Mesendoderm (in vitro differentiated cells): ENCODE results near the gene PPP4C. TPM values are rescaled to one million over a fixed set of nuclear protein-coding genes. Genes with fewer than 3 reads are reported as not detected.

Experiments used
- DNase-seq: peaks from one replicate; pipeline ENCODE4 v3.0.0; 2013
- H2AK5ac ChIP-seq: 2 replicates; pipeline ENCODE4 v1.6.1; 2013; ENCODE audit warnings: low read length, inconsistent platforms
- H2BK120ac ChIP-seq: 2 replicates; pipeline ENCODE4 v1.6.1; 2013; ENCODE audit warnings: low read depth, mild to moderate bottlenecking, low read length, moderate library complexity, mixed read lengths
- H2BK15ac ChIP-seq: replicated peaks from 2 replicates; pipeline ENCODE4 v1.6.1; 2013; ENCODE audit warnings: low read depth, mild to moderate bottlenecking, moderate library complexity
- H2BK5ac ChIP-seq: 2 replicates; pipeline ENCODE4 v1.6.1; 2013; ENCODE audit warnings: low read length, inconsistent platforms
- H3K18ac ChIP-seq: 2 replicates; pipeline ENCODE4 v1.6.1; 2013; ENCODE audit warnings: mild to moderate bottlenecking, low read length, mixed read lengths
- H3K23ac ChIP-seq: one replicate; pipeline ENCODE4 v1.6.1; 2013; ENCODE audit warnings: low read length
- H3K27ac ChIP-seq: 2 replicates; pipeline ENCODE4 v1.5.1; 2013; ENCODE audit warnings: low read depth, mild to moderate bottlenecking, inconsistent platforms, low read length, moderate library complexity
- H3K27me3 ChIP-seq: 2 replicates; pipeline ENCODE4 v1.6.1; 2013; ENCODE audit warnings: low read length, control low read depth, mild to moderate bottlenecking, inconsistent platforms; ENCODE audit not compliant: insufficient read depth, poor library complexity
- H3K36me3 ChIP-seq: 2 replicates; pipeline ENCODE4 v1.6.1; 2013; ENCODE audit warnings: low read length, inconsistent platforms; ENCODE audit not compliant: control insufficient read depth, insufficient read depth
- H3K4ac ChIP-seq: one replicate; pipeline ENCODE4 v1.6.1; 2013; ENCODE audit warnings: low read depth, mild to moderate bottlenecking, low read length, moderate library complexity
- H3K4me1 ChIP-seq: 2 replicates; pipeline ENCODE4 v1.6.1; 2013; ENCODE audit warnings: low read depth, low read length, inconsistent platforms; ENCODE audit not compliant: control insufficient read depth
- H3K4me2 ChIP-seq: 2 replicates; pipeline ENCODE4 v1.6.1; 2013; ENCODE audit warnings: low read length
- H3K4me3 ChIP-seq: 2 replicates; pipeline ENCODE4 v1.5.1; 2013; ENCODE audit warnings: mild to moderate bottlenecking, low read length
- H3K56ac ChIP-seq: one replicate; pipeline ENCODE4 v1.6.1; 2013; ENCODE audit warnings: low read length
- H3K79me1 ChIP-seq: 2 replicates; pipeline ENCODE4 v1.6.1; 2013; ENCODE audit warnings: low read length, inconsistent platforms
- H3K79me2 ChIP-seq: 2 replicates; pipeline ENCODE4 v1.6.1; 2013; ENCODE audit warnings: mild to moderate bottlenecking, low read length; ENCODE audit not compliant: control insufficient read depth, insufficient read depth
- H3K9ac ChIP-seq: 2 replicates; pipeline ENCODE4 v1.6.1; 2013; ENCODE audit warnings: low read length, inconsistent platforms
- H4K5ac ChIP-seq: one replicate; pipeline ENCODE4 v1.6.1; 2013; ENCODE audit warnings: low read length
- H4K8ac ChIP-seq: one replicate; pipeline ENCODE4 v1.6.1; 2013; ENCODE audit warnings: low read depth, mild to moderate bottlenecking, control low read depth, low read length, moderate library complexity
- WGBS: extraction: QIAGEN DNeasy Blood & Tissue Kit; methylation state at CpG from one replicate; pipeline ENCODE4 v1.1.7; 2013; ENCODE audit warnings: low lambda C conversion rate, missing lambda C conversion rate; ENCODE audit not compliant: insufficient coverage; ENCODE audit errors: extremely low coverage; 5-methylcytosine and 5-hydroxymethylcytosine counted together
- polyA plus RNA-seq, 2 experiments: library from polyadenylated mRNA; stranded (reverse); fragments of 200-250 nt; gene quantifications; one replicate each; pipeline ENCODE4 v1.2.3, GENCODE V29; 2013

PPP4C gene
- polyA plus RNA-seq (2013, experiment 1 of 2) = 94.2 TPM
- 93.5 TPM for polyA plus RNA-seq (2013, experiment 2 of 2)

DNA sequence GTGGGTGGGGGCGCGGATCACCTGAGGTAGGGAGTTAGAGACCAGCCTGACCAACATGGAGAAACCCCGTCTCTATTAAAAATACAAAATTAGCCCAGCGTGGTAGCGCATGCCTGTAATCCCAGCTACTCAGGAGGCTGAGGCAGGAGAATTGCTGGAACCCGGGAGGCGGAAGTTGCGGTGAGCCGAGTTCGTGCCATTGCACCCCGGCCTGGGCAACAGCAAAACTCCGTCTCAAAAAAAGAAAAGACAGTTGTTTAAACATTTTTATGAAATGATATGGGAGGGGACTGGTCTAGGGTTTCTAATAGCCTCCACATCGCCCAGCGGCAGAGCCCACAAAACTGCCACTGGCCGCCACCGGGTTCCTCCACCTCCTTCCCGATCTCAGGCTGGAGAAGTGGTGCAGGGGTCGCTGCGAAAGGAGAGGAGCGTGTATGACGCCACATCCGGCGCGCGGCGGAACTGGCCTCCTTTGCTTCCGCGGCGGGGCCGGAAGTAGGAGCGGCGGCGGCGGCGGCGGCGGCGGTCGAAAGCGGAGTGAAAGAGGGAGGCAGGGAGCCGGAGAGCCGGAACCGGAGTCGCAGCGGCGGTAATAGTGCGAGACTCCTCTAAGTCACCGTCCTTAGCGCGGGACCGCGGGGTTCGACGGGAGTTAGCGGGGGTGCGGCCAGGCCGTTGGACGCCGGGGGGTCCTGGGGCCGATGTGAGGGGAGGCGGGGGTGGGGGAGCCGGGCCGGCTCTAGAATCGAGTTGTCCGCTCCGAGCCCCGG, at the start of gene PPP4C:
TSS of gene PPP4C (plus strand) at position 492 of the 773 bp plus-strand sequence. CDS start 384 bp downstream, outside the sequence.
- Histone ChIP-seq H3K4me1 (peaks cover 2% of the 10 kb centered on the region), H3K23ac (peak within 1 kb of the TSS; percentile 24), H2BK120ac (no peak within 1 kb of the TSS), H2BK15ac (no peak within 1 kb of the TSS), H3K27me3 (no peaks in the 10 kb centered on the region), H2BK5ac (no peak within 1 kb of the TSS), H2AK5ac (peak within 1 kb of the TSS; percentile 65), H3K4ac (peak within 1 kb of the TSS; percentile 64), H3K79me2 (peaks cover 31% of the 10 kb centered on the region), H3K27ac (peak within 1 kb of the TSS; percentile 42), H3K79me1 (peaks cover 26% of the 10 kb centered on the region), H4K8ac (no peak within 1 kb of the TSS), H3K18ac (peak within 1 kb of the TSS; percentile 75), H3K9ac (peak within 1 kb of the TSS; percentile 98), H4K5ac (no peak within 1 kb of the TSS), H3K4me3 (peak within 1 kb of the TSS; percentile 97), H3K36me3 (peaks cover 10% of the 10 kb centered on the region), H3K4me2 (peak within 1 kb of the TSS; percentile 97), H3K56ac (peak within 1 kb of the TSS; percentile 99)
- no CpG with 5 or more reads among the region's 67 CpGs for WGBS
- peak; percentile 94 for DNase-seq

DNA sequence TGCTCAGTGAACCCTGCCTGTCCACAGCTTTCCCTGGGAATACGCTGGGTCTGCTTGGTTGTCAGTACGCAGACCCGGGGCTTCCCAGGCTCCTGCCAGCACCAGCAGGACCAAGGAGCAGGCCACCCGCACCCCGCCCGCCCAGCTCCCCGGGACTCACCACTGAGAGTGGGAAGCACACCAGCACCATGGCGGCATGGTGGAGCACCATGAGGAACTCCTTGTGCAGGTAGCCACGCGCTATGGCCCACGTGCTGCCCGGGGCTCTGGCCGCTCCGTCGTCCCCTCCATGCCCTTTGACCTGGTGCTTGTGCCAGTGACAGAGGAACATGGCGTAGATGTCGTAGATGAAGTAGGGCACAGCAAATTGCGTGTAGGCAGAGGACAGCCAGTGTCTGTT, 49.3 kb upstream of the PPP4C start:
- Histone ChIP-seq H3K4me2 (no peak overlapping the region), H3K4me3 (no peak overlapping the region), H3K27ac (no peak overlapping the region), H2BK120ac (no peak overlapping the region), H2BK15ac (no peak overlapping the region), H3K4ac (no peak overlapping the region), H3K9ac (no peak overlapping the region), H4K5ac (no peak overlapping the region), H3K36me3 (no peaks in the 10 kb centered on the region), H2AK5ac (no peak overlapping the region), H3K18ac (no peak overlapping the region), H3K4me1 (peaks cover 2% of the 10 kb centered on the region), H2BK5ac (no peak overlapping the region), H4K8ac (no peak overlapping the region), H3K79me2 (no peaks in the 10 kb centered on the region), H3K27me3 (no peaks in the 10 kb centered on the region), H3K23ac (no peak overlapping the region), H3K56ac (no peak overlapping the region), H3K79me1 (no peaks in the 10 kb centered on the region)
- WGBS = no CpG with 5 or more reads among the region's 18 CpGs
- DNase-seq = no peak

DNA sequence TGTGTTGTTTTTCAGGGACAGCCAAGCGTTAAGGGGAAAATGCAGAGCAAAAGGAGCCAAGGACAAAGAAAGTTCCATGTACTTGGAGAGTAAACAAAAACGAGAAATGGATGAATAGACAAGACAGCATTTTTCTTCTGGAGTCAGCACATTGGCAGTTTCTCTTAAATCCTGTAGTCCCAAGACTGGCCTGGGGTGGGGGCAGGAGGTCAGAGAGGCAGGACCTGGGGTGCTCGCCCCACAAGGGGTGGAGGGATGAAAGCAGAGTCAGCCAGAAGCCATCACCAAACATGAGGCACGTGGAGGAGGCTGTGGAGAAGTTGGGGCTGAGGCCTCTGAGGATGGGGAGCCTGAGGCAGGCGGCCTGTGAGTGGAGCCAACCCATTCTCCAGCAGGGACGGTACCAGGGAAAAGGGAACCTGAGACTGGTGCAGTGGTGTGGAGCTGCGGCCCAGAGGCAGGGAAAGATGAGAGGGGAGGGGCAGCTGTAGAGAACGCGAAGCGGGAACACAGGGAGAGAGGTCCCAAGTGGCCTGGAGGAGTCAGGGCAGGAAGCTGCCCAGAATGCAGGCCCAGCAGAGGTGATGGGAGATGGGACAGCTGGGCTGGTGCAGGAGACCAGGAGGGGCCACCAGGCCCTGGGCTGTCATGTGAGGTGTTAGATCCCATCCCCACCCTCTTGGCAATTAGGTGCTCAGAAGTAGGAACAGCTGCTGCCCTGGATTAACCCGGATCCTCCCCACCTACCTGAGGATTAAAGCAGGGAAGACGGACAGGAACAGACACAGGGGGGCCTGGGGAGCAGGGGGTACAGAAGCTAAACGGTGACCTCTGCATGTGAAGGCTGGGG, 48.0 kb upstream of the PPP4C start:
- peaks cover 5% of the 10 kb centered on the region for H3K4me1 ChIP-seq
- no peaks in the 10 kb centered on the region for H3K79me1 ChIP-seq
- H3K9ac ChIP-seq = no peak overlapping the region
- no peak overlapping the region for H2BK5ac ChIP-seq
- WGBS = no CpG with 5 or more reads among the region's 13 CpGs
- no peaks in the 10 kb centered on the region for H3K36me3 ChIP-seq
- no peaks in the 10 kb centered on the region for H3K27me3 ChIP-seq
- H2BK15ac ChIP-seq = no peak overlapping the region
- H3K27ac ChIP-seq = no peak overlapping the region
- H4K5ac ChIP-seq = no peak overlapping the region
- DNase-seq = no peak
- no peak overlapping the region for H4K8ac ChIP-seq
- no peaks in the 10 kb centered on the region for H3K79me2 ChIP-seq
- H3K4ac ChIP-seq = no peak overlapping the region
- no peak overlapping the region for H2AK5ac ChIP-seq
- no peak overlapping the region for H3K18ac ChIP-seq
- H3K4me2 ChIP-seq = no peak overlapping the region
- H3K4me3 ChIP-seq = no peak overlapping the region
- H2BK120ac ChIP-seq = no peak overlapping the region
- H3K56ac ChIP-seq = no peak overlapping the region
- no peak overlapping the region for H3K23ac ChIP-seq

DNA sequence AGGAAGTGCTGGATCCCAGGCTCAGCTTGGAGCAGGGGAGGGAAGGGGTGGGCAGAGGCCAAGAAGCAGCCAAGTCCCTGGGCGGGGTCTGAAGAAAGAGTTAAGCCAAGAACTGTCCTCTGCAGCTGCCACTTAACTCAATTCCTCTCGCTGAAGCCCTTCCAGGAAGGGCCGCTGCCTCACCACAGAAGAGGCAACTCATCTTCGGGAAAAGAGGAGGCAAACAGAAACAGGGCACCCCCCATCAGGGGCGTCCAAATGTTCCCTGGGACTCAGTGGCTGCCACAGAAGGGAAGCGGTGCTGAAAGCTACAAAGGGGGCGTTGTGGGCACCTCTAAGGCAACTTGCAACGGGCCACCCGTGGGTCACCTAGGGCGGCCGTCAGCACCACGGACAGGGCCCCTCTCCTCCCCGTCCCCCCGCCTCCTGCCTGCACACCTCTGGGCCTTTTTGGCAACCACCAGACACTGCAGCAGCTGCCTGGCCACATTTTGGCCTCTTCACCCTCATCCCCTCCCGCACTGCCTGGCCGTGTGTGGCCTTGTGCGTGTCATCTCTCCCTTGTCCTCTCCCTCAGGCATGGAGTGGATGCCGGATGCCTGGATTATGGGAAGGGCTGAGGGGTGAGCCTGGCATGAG, 47.2 kb upstream of the PPP4C start:
- Histone ChIP-seq H4K8ac (no peak overlapping the region), H3K18ac (no peak overlapping the region), H3K79me2 (no peaks in the 10 kb centered on the region), H3K4me3 (no peak overlapping the region), H3K27ac (no peak overlapping the region), H3K4me2 (no peak overlapping the region), H3K4me1 (peaks cover 5% of the 10 kb centered on the region), H3K27me3 (no peaks in the 10 kb centered on the region), H2BK120ac (no peak overlapping the region), H2AK5ac (no peak overlapping the region), H3K36me3 (no peaks in the 10 kb centered on the region), H2BK5ac (no peak overlapping the region), H3K56ac (no peak overlapping the region), H2BK15ac (no peak overlapping the region), H3K23ac (no peak overlapping the region), H3K79me1 (no peaks in the 10 kb centered on the region), H3K4ac (no peak overlapping the region), H4K5ac (no peak overlapping the region), H3K9ac (no peak overlapping the region)
- DNase-seq = peak; percentile 67
- WGBS = no CpG with 5 or more reads among the region's 18 CpGs

DNA sequence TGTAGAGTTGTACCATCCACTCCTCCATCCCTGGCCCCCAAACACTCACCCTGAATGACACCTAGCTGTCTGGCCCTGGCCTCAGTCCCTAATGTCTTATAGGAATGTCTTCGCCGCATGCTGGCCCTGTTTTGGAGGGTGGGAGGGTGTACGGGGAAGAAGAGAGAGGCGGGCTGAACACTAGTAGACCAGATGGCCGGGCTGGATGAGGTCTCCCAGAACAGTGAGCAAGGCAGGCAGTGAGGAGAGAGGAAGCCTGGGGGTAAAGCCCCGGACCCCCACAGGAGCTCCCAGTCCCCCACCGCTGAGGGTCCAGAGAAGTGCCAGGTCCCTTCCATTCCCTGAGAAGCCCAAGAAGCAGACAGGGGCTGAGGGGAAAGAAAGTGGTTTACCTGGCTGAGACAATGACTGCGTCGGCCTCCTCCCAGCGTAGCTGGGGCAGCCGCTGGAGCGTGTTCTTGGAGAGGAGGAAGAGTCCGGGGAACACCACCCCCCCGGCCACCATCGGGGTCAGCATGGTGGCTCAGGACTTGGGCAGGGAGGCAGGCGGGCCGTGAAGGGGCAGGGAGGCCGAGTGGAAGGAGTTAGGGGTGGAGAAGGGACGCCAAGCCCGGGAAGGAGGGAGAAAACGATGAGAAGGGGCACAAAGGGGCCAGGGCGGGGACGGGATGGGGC, 45.6 kb upstream of the PPP4C start:
- Histone ChIP-seq H3K4me3 (no peak overlapping the region), H3K4ac (no peak overlapping the region), H4K5ac (no peak overlapping the region), H2BK120ac (no peak overlapping the region), H3K4me2 (peak overlapping the region; percentile 39), H3K4me1 (peaks cover 5% of the 10 kb centered on the region), H2AK5ac (no peak overlapping the region), H3K18ac (no peak overlapping the region), H3K23ac (no peak overlapping the region), H4K8ac (no peak overlapping the region), H3K9ac (peak overlapping the region; percentile 56), H2BK15ac (no peak overlapping the region), H3K56ac (peak overlapping the region; percentile 83), H3K27me3 (no peaks in the 10 kb centered on the region), H3K36me3 (no peaks in the 10 kb centered on the region), H3K79me2 (no peaks in the 10 kb centered on the region), H3K27ac (no peak overlapping the region), H2BK5ac (no peak overlapping the region), H3K79me1 (no peaks in the 10 kb centered on the region)
- no peak for DNase-seq
- no CpG with 5 or more reads among the region's 23 CpGs for WGBS
